Liver (tissue), 9 donors: ENCODE data around the gene SLC38A4. TPM values are rescaled to one million over a fixed set of nuclear protein-coding genes. Genes with fewer than 3 reads are reported as not detected.

Experiments
- DNase-seq: peaks from one replicate; pipeline ENCODE4 v3.0.0-alpha.2; 2017; ENCODE audit warnings: low spot score
- H3K27ac ChIP-seq, 2 donors: one replicate each; pipeline ENCODE4 v1.7.0; 2013; ENCODE audit warnings: inconsistent platforms in 2 of 2, low read length in 2 of 2, control low read depth in 1 of 2, low read depth in 1 of 2, mild to moderate bottlenecking in 1 of 2
- H3K27me3 ChIP-seq, 4 donors: one replicate each; pipeline versions ENCODE4 v1.6.1 to v1.7.0; 2013; ENCODE audit warnings: low read length in 3 of 4, inconsistent platforms in 1 of 4, mild to moderate bottlenecking in 1 of 4, moderate library complexity in 1 of 4; ENCODE audit not compliant: control insufficient read depth in 4 of 4, insufficient read depth in 4 of 4
- H3K36me3 ChIP-seq, 4 donors: one replicate each; pipeline versions ENCODE4 v1.6.1 to v1.7.0; 2013; ENCODE audit warnings: low read length in 3 of 4, mild to moderate bottlenecking in 3 of 4, low read depth in 1 of 4, moderate library complexity in 1 of 4; ENCODE audit not compliant: control insufficient read depth in 4 of 4, insufficient read depth in 3 of 4
- H3K4me1 ChIP-seq, 4 donors: one replicate each; pipeline versions ENCODE4 v1.6.1 to v1.7.0; 2013; ENCODE audit warnings: low read length in 3 of 4, mild to moderate bottlenecking in 3 of 4, moderate library complexity in 1 of 4; ENCODE audit not compliant: control insufficient read depth in 4 of 4, insufficient read depth in 4 of 4
- H3K4me3 ChIP-seq, 3 donors: one replicate each; pipeline versions ENCODE4 v1.6.1 to v1.7.0; 2013; ENCODE audit warnings: low read length in 3 of 3, control low read depth in 1 of 3, low read depth in 1 of 3, mild to moderate bottlenecking in 1 of 3
- H3K9ac ChIP-seq, 2 donors: one replicate each; pipeline ENCODE4 v1.7.0; 2013; ENCODE audit warnings: low read length in 2 of 2, mild to moderate bottlenecking in 2 of 2, moderate library complexity in 2 of 2, control low read depth in 1 of 2, low read depth in 1 of 2
- H3K9me3 ChIP-seq, 4 donors: one replicate each; pipeline versions ENCODE4 v1.6.1 to v1.7.0; 2013; ENCODE audit warnings: low read length in 3 of 4; ENCODE audit not compliant: control insufficient read depth in 4 of 4
- EGR1 ChIP-seq, 2 donors: IDR thresholded peaks; 2 replicates each; pipeline ENCODE4 v1.6.1; 2016 to 2018; ENCODE audit warnings: antibody characterized with exemption in 2 of 2, low read depth in 2 of 2
- FOXA1 ChIP-seq: IDR thresholded peaks from 2 replicates; pipeline ENCODE4 v1.6.1; 2016; ENCODE audit warnings: antibody characterized with exemption
- FOXA2 ChIP-seq: IDR thresholded peaks from 2 replicates; pipeline ENCODE4 v1.6.1; 2016; ENCODE audit warnings: antibody characterized with exemption
- GABPA ChIP-seq, 2 donors: IDR thresholded peaks in 1 of 2; conservative IDR thresholded peaks in 1 of 2; 2 replicates each; pipeline ENCODE4 v1.6.1; 2016; ENCODE audit warnings: antibody characterized with exemption in 2 of 2, mild to moderate bottlenecking in 1 of 2, moderate library complexity in 1 of 2
- HNF4A ChIP-seq, 2 donors: conservative IDR thresholded peaks; 2 replicates each; pipeline ENCODE4 v1.6.1; 2016; ENCODE audit warnings: antibody characterized with exemption in 2 of 2, mild to moderate bottlenecking in 2 of 2
- HNF4G ChIP-seq: IDR thresholded peaks from 2 replicates; pipeline ENCODE4 v1.6.1; 2016; ENCODE audit warnings: antibody characterized with exemption
- JUND ChIP-seq, 2 donors: IDR thresholded peaks; 2 replicates each; pipeline ENCODE4 v1.6.1; 2016; ENCODE audit warnings: antibody characterized with exemption in 2 of 2
- NR2F2 ChIP-seq: IDR thresholded peaks from 2 replicates; pipeline ENCODE4 v1.6.1; 2016; ENCODE audit warnings: antibody characterized with exemption
- RAD21 ChIP-seq, 2 donors: IDR thresholded peaks; 2 replicates each; pipeline ENCODE4 v1.6.1; 2016; ENCODE audit warnings: antibody characterized with exemption in 2 of 2, mild to moderate bottlenecking in 2 of 2
- RXRA ChIP-seq, 2 donors: IDR thresholded peaks; 2 replicates each; pipeline ENCODE4 v1.6.1; 2017 to 2018; ENCODE audit warnings: antibody characterized with exemption in 2 of 2, mild to moderate bottlenecking in 1 of 2
- SP1 ChIP-seq: IDR thresholded peaks from 2 replicates; pipeline ENCODE4 v1.6.1; 2018; ENCODE audit warnings: antibody characterized with exemption, mild to moderate bottlenecking
- TAF1 ChIP-seq: conservative IDR thresholded peaks from 2 replicates; pipeline ENCODE4 v1.6.1; 2016; ENCODE audit warnings: antibody characterized with exemption, mild to moderate bottlenecking
- YY1 ChIP-seq: IDR thresholded peaks from 2 replicates; pipeline ENCODE4 v1.6.1; 2016; ENCODE audit warnings: antibody characterized with exemption, mild to moderate bottlenecking
- WGBS: extraction: QIAGEN DNeasy Blood & Tissue Kit; methylation state at CpG from one replicate; pipeline ENCODE4 v1.1.7; 2013; 5-methylcytosine and 5-hydroxymethylcytosine counted together
- polyA plus RNA-seq, 2 donors: library from polyadenylated mRNA; stranded (reverse) in 1 of 2; unstranded in 1 of 2; fragments of 200-250 nt in 1 of 2; fragments of >200 nt in 1 of 2; fragmentation: Nextera tagmentation in 1 of 2; extraction: Ambion mirVana in 1 of 2; gene quantifications; one replicate each; pipeline versions ENCODE4 v1.2.1 to v1.2.3, GENCODE V29; 2013 to 2015
- total RNA-seq, 2 donors: library from RNA; depleted of rRNA; stranded (reverse); fragments of >200 nt; gene quantifications; one replicate each; pipeline ENCODE4 v1.2.3, GENCODE V29; 2014
- TF ChIP-seq, protein P1 (sequence below): IDR thresholded peaks from 2 replicates; pipeline ENCODE4 v1.6.1; 2016; ENCODE audit warnings: antibody characterized with exemption
- TF ChIP-seq, protein P2 (sequence below): fragments of 150-350 bp; IDR thresholded peaks from 2 replicates; pipeline ENCODE4 v1.5.1; 2017; ENCODE audit warnings: improper control_type of control experiment, low read depth, low read length; ENCODE audit not compliant: missing input control
- TF ChIP-seq, protein P3 (sequence below): IDR thresholded peaks from 2 replicates; pipeline ENCODE4 v1.6.1; 2016; ENCODE audit warnings: antibody characterized with exemption, mild to moderate bottlenecking
- TF ChIP-seq, protein P4 (sequence below): IDR thresholded peaks from 2 replicates; pipeline ENCODE4 v1.6.1; 2016; ENCODE audit warnings: antibody characterized with exemption
- TF ChIP-seq, protein P5 (sequence below): IDR thresholded peaks from 2 replicates; pipeline ENCODE4 v1.6.1; 2016; ENCODE audit warnings: antibody characterized with exemption
- donor health status: healthy.
- donor health status: healthy.
- donor health status: healthy.
- donor health status: healthy.
- donor health status: healthy.

SLC38A4 gene
- total and polyA plus RNA-seq, 4 donors: 92.0 to 389 (median 169) TPM

DNA sequence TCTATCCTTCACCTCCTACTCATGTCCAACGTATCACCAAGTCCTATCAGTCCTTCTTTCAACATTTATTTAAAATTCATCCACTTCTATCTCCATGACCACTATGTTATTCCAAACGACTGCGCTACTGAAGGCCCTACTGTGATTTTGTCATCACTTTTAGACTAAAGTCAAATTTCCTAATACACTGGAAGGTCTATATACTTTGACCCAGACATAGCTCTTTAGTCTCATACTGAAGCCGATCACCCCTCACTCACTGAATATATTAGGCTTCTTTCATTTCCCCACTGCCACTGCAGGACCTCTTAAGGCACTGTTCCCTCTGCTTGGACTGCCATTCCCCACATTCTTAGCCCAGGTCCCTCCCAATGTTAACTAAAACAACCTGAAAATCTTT is 25.6 kb downstream of the SLC38A4 start (continued):
- TF ChIP-seq, protein P1, sequence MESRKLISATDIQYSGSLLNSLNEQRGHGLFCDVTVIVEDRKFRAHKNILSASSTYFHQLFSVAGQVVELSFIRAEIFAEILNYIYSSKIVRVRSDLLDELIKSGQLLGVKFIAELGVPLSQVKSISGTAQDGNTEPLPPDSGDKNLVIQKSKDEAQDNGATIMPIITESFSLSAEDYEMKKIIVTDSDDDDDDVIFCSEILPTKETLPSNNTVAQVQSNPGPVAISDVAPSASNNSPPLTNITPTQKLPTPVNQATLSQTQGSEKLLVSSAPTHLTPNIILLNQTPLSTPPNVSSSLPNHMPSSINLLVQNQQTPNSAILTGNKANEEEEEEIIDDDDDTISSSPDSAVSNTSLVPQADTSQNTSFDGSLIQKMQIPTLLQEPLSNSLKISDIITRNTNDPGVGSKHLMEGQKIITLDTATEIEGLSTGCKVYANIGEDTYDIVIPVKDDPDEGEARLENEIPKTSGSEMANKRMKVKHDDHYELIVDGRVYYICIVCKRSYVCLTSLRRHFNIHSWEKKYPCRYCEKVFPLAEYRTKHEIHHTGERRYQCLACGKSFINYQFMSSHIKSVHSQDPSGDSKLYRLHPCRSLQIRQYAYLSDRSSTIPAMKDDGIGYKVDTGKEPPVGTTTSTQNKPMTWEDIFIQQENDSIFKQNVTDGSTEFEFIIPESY: no peak
- no peak for TF ChIP-seq HNF4G
- TF ChIP-seq, protein P2, sequence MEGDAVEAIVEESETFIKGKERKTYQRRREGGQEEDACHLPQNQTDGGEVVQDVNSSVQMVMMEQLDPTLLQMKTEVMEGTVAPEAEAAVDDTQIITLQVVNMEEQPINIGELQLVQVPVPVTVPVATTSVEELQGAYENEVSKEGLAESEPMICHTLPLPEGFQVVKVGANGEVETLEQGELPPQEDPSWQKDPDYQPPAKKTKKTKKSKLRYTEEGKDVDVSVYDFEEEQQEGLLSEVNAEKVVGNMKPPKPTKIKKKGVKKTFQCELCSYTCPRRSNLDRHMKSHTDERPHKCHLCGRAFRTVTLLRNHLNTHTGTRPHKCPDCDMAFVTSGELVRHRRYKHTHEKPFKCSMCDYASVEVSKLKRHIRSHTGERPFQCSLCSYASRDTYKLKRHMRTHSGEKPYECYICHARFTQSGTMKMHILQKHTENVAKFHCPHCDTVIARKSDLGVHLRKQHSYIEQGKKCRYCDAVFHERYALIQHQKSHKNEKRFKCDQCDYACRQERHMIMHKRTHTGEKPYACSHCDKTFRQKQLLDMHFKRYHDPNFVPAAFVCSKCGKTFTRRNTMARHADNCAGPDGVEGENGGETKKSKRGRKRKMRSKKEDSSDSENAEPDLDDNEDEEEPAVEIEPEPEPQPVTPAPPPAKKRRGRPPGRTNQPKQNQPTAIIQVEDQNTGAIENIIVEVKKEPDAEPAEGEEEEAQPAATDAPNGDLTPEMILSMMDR: no peak

DNA sequence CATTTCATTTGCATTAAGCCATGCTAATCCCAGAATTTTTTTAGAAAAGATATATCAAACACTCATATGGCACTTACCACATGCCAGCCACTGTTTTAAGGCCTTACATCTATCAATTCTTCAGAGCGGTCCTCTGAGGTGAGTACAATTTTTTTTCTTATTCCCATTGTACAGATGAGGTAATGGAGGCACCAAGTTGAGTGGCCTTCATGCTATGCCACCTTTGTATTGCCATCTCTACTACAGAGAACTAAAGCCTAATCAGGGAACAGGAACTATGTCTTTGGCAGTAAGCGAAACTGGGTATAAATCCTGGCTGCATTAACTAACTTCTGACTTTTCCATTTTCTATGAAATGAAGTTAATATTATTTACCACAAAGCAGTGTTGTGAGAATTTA is 27.1 kb downstream of the SLC38A4 start:
- 96% methylated on average over 2 of the region's 2 CpGs for WGBS
- H3K27ac ChIP-seq: peak overlapping the region in 1 of 2 donors; percentile 58
- peaks cover 8 to 49% (median 36%) of the 10 kb centered on the region in 4 donors for H3K4me1 ChIP-seq

More for the DNA sequence above, 27.1 kb downstream of the SLC38A4 start:
- DNase-seq: no peak
- Histone ChIP-seq H3K9ac (no peak overlapping the region), H3K36me3 (peaks cover 0 to 7% (median 2%) of the 10 kb centered on the region in 4 donors), H3K4me3 (peak overlapping the region in 1 of 3 donors; percentile 34), H3K27me3 (no peaks in the 10 kb centered on the region), H3K9me3 (no peaks in the 10 kb centered on the region)
- TF ChIP-seq JUND (IDR thresholded peaks at IDR 0.05) (no peak), FOXA1 (no peak), GABPA (IDR thresholded peaks at IDR 0.05 in 1 of 2, conservative IDR thresholded peaks at IDR 0.05 in 1 of 2) (no peak), NR2F2 (no peak), HNF4G (no peak), RXRA (IDR thresholded peaks at IDR 0.05) (no peak), TAF1 (no peak), SP1 (no peak), RAD21 (IDR thresholded peaks at IDR 0.05) (no peak), YY1 (no peak), EGR1 (IDR thresholded peaks at IDR 0.05; ENCODE audit: low read depth in 2 of 2) (no peak), FOXA2 (no peak), HNF4A (conservative IDR thresholded peaks at IDR 0.05) (no peak)
- TF ChIP-seq, protein P1: no peak
- TF ChIP-seq, protein P3, sequence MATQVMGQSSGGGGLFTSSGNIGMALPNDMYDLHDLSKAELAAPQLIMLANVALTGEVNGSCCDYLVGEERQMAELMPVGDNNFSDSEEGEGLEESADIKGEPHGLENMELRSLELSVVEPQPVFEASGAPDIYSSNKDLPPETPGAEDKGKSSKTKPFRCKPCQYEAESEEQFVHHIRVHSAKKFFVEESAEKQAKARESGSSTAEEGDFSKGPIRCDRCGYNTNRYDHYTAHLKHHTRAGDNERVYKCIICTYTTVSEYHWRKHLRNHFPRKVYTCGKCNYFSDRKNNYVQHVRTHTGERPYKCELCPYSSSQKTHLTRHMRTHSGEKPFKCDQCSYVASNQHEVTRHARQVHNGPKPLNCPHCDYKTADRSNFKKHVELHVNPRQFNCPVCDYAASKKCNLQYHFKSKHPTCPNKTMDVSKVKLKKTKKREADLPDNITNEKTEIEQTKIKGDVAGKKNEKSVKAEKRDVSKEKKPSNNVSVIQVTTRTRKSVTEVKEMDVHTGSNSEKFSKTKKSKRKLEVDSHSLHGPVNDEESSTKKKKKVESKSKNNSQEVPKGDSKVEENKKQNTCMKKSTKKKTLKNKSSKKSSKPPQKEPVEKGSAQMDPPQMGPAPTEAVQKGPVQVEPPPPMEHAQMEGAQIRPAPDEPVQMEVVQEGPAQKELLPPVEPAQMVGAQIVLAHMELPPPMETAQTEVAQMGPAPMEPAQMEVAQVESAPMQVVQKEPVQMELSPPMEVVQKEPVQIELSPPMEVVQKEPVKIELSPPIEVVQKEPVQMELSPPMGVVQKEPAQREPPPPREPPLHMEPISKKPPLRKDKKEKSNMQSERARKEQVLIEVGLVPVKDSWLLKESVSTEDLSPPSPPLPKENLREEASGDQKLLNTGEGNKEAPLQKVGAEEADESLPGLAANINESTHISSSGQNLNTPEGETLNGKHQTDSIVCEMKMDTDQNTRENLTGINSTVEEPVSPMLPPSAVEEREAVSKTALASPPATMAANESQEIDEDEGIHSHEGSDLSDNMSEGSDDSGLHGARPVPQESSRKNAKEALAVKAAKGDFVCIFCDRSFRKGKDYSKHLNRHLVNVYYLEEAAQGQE: no peak
- TF ChIP-seq, protein P4, sequence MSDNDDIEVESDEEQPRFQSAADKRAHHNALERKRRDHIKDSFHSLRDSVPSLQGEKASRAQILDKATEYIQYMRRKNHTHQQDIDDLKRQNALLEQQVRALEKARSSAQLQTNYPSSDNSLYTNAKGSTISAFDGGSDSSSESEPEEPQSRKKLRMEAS: no peak
- TF ChIP-seq, protein P5, sequence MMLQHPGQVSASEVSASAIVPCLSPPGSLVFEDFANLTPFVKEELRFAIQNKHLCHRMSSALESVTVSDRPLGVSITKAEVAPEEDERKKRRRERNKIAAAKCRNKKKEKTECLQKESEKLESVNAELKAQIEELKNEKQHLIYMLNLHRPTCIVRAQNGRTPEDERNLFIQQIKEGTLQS: no peak
